ENCODE measurements around the gene PTX4. TPM values are rescaled to one million over a fixed set of nuclear protein-coding genes. Genes with fewer than 3 reads are reported as not detected.
A peak's percentile ranks its signal among the peaks of the same experiment; 100 is the strongest.

Gene PTX4
- total and polyA plus RNA-seq, 9 of the 15 experiments (the other 6 are each of a cell fraction or from before 2014, with no cell fraction given): 0.11 TPM; not detected in 8

DNA sequence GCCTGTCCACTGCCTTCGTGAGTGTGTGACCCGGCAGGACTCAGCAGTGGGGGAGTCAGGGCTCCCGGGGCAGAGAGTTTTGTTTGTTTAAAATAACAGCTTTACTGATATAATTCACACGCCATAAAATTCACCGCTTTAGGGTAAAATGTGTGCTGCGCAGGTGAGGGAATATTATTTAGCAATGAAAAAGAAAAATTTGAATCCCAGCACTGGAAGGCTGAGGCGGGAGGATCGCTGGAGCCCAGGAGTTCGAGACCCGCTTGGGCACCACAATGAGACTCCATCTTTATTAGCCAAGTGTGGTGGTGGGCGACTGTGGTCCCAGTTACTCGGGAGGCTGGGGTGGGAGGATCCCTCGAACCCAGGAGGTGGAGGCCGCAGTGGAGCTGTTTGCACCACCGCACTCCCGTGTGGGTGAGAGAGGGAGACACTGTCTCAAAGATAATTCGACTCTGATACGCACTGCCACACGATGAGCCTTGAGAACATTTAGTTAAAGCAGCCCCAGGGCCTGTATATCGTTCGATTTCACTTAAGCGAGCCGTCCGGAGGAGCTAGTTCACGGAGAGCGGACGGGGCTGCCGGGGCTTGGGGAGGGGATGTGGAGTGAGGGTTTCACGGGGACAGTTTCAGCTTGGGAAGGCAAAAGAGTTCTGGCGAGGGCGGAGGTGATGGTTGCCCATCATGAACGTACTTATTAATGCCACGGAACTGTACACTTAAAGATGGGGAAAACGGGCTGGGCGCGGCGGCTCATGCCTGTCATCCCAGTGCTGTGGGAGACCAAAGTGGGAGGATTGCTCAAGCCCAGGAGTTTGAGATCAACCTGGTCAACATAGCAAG lies 14.6 kb upstream of the PTX4 start:
- Histone ChIP-seq H3K4me1 (replicated peaks in 1 of 2; ENCODE audit: control insufficient read depth in 2 of 2, insufficient read depth in 2 of 2, low read length in 2 of 2) (peaks cover 0 to 34% of the 10 kb centered on the region in 2 experiments; a peak in 1 of 5 replicates), H3K9me3 (replicated peaks; ENCODE audit: control insufficient read depth, insufficient read depth, low read depth, low read length) (no peaks in the 10 kb centered on the region), H3K4me3 (no peak overlapping the region), H3K27me3 (ENCODE audit: control insufficient read depth in 2 of 2, insufficient read depth in 2 of 2, low read length in 2 of 2) (no peaks in the 10 kb centered on the region), H2AFZ (ENCODE audit: low read depth, low read length) (no peak overlapping the region), H3K27ac (ENCODE audit: extremely low read depth, low read depth, low read length) (no peak overlapping the region), H3K79me2 (ENCODE audit: control insufficient read depth, insufficient read depth, low read length) (no peaks in the 10 kb centered on the region), H3K9me1 (ENCODE audit: control insufficient read depth, insufficient read depth, low read length) (no peaks in the 10 kb centered on the region), H3K9ac (ENCODE audit: insufficient read depth in 1 of 2, low read depth in 2 of 2, low read length in 2 of 2) (no peak overlapping the region; a peak in 1 of 4 replicates), H3K4me2 (ENCODE audit: insufficient read depth, low read length) (no peak overlapping the region), H4K20me1 (replicated peaks; ENCODE audit: control insufficient read depth, insufficient read depth, low read length) (no peaks in the 10 kb centered on the region), H3K36me3 (ENCODE audit: control insufficient read depth, insufficient read depth, low read length) (peaks cover 80% of the 10 kb centered on the region; the same call in 1 of the 3 replicates)
- in situ Hi-C loops (cut with MboI): no loop called here
- FAIRE-seq (no peak), ATAC-seq (no peak), DNase-seq (ENCODE audit: extremely low read depth in 1 of 4, low spot score in 3 of 4) (no peak)
- WGBS (ENCODE audit: insufficient coverage, low coverage, missing lambda C conversion rate): 98% methylated on average over 36 of the region's 37 CpGs
- no TSS peak for BruUV-seq (replicated peaks)
- ChIA-PET POLR2A (interaction anchor here (0.5 to 0.9 kb wide), 2 partner anchors 8 to 10 kb away, joined by 3 to 4 read pairs; partner anchors contain the start of gene TELO2), CTCF (ENCODE audit: low intra/inter-chr PET ratio) (no interaction called here)
- TF ChIP-seq ZNF146 (CRISPR knock-in tag; IDR thresholded peaks at IDR 0.05; ENCODE audit: unreplicated experiment) (peak; percentile 95), ZBTB7A (IDR thresholded peaks at IDR 0.05; ENCODE audit: borderline replicate concordance, control insufficient read depth, low read depth, low read length) (no peak), PTTG1 (tag; IDR thresholded peaks at IDR 0.05; ENCODE audit: low read depth) (no peak), SMARCB1 (IDR thresholded peaks at IDR 0.05; ENCODE audit: insufficient read length, low read depth) (no peak), CHD4 (IDR thresholded peaks at IDR 0.05; ENCODE audit: insufficient read depth, insufficient replicate concordance, low read depth, low read length, poor library complexity, severe bottlenecking) (peak; percentile 56)
- intact Hi-C loops (cut with micrococcal nuclease): no loop called here
